MCF 10A (cell line): ENCODE data around the gene TGFB1I1. TPM values are rescaled to one million over a fixed set of nuclear protein-coding genes. Genes with fewer than 3 reads are reported as not detected.

Experiments used
- BruUV-seq: library from RNA; stranded (reverse); fragments of 400-500 nt; replicated peaks from 2 replicates; lab custom pipeline; 2021; lab: Mats Ljungman, UMichigan
- CTCF ChIA-PET: fragments of 300-600 bp; sonication (Branson Sonifier 250); formaldehyde crosslinking; extraction: SDS; loops from one replicate; lab custom pipeline; 2021; ENCODE audit warnings: antibody characterized with exemption, inconsistent platforms; lab: Yijun Ruan, JAX
- POLR2A ChIA-PET: fragments of 300-600, 350-650 bp; sonication (Branson Sonifier 250); formaldehyde crosslinking; extraction: SDS; loops from one replicate; lab custom pipeline; 2020; ENCODE audit warnings: antibody characterized with exemption, inconsistent platforms; lab: Yijun Ruan, JAX
- DNase-seq: peaks from one replicate; pipeline ENCODE4 v3.0.0-alpha.2; 2018; ENCODE audit not compliant: unreplicated experiment
- H3K27ac Mint-ChIP-seq: one replicate; pipeline ENCODE4 v1.8.0; 2022; ENCODE audit warnings: mild to moderate bottlenecking, low read depth, mixed read lengths; ENCODE audit not compliant: unreplicated experiment
- H3K27me3 Mint-ChIP-seq: one replicate; pipeline ENCODE4 v1.8.0; 2022; ENCODE audit warnings: mixed read lengths; ENCODE audit not compliant: insufficient read depth, unreplicated experiment
- H3K36me3 Mint-ChIP-seq: one replicate; pipeline ENCODE4 v1.8.0; 2022; ENCODE audit warnings: mild to moderate bottlenecking, moderate library complexity, mixed read lengths; ENCODE audit not compliant: insufficient read depth, unreplicated experiment
- H3K4me1 Mint-ChIP-seq: one replicate; pipeline ENCODE4 v1.8.0; 2022; ENCODE audit warnings: mixed read lengths; ENCODE audit not compliant: insufficient read depth, unreplicated experiment
- H3K4me3 Mint-ChIP-seq: one replicate; pipeline ENCODE4 v1.8.0; 2022; ENCODE audit warnings: mild to moderate bottlenecking, moderate library complexity, mixed read lengths; ENCODE audit not compliant: unreplicated experiment
- H3K9me3 Mint-ChIP-seq: one replicate; pipeline ENCODE4 v1.8.0; 2022; ENCODE audit warnings: mixed read lengths; ENCODE audit not compliant: unreplicated experiment
- CTCF ChIP-seq: fragments of 200-600 bp; IDR thresholded peaks from one replicate; pipeline ENCODE4 v1.8.0; 2022; ENCODE audit warnings: antibody characterized with exemption, mild to moderate bottlenecking; ENCODE audit not compliant: unreplicated experiment
- intact Hi-C: fragments of 100-400 bp; cut with micrococcal nuclease; formaldehyde crosslinking; loops from 2 replicates; pipeline ENCODE4 v1.14.1; 2022
- total RNA-seq: library from RNA; stranded (reverse); gene quantifications from 2 replicates; pipeline ENCODE4 v1.2.3, GENCODE V29; 2022

TGFB1I1 gene
- total RNA-seq, 1 experiment from 2014 or later: 14.7 TPM

GRCh38 chr16:31505483-31505882 lies 33.5 kb downstream of the TGFB1I1 start:
- no peak overlapping the region for H3K27ac Mint-ChIP-seq
- CTCF ChIA-PET: interaction anchor here (0.6 kb wide), 1 partner anchor 360 kb away, joined by 7 read pairs; no protein-coding TSS in a partner anchor

GRCh38 chr16:31507617-31507928 lies 35.6 kb downstream of the TGFB1I1 start:
- intact Hi-C loops: loop anchor here (5.0 kb wide), 1 partner anchor 365 kb away; the partner anchor contains the start of gene ZNF267
- H3K36me3 Mint-ChIP-seq: peaks cover 7% of the 10 kb centered on the region
- ChIA-PET POLR2A (interaction anchor here (0.6 to 3.8 kb wide), 23 partner anchors 8 to 370 kb away, joined by 3 to 40 read pairs (median 4); partner anchors contain the start of genes ARMC5, FUS and ZNF267), CTCF (interaction anchor here (0.6 to 2.3 kb wide), 6 partner anchors 21 to 411 kb away, joined by 3 to 12 read pairs (median 4); partner anchors contain the start of gene TGFB1I1)
- peak overlapping the region; percentile 98 for H3K27ac Mint-ChIP-seq
- no peaks in the 10 kb centered on the region for H3K27me3 Mint-ChIP-seq
- DNase-seq: no peak
- TF ChIP-seq CTCF: no peak
- BruUV-seq: no TSS peak
- H3K9me3 Mint-ChIP-seq: no peaks in the 10 kb centered on the region
- H3K4me3 Mint-ChIP-seq: peak overlapping the region; percentile 88
- H3K4me1 Mint-ChIP-seq: peaks cover 17% of the 10 kb centered on the region

More at GRCh38 chr16:31505483-31505882, 33.5 kb downstream of the TGFB1I1 start:
- Mint-ChIP-seq H3K27me3 (no peaks in the 10 kb centered on the region), H3K4me1 (peaks cover 14% of the 10 kb centered on the region), H3K9me3 (no peaks in the 10 kb centered on the region), H3K4me3 (no peak overlapping the region), H3K36me3 (peaks cover 13% of the 10 kb centered on the region)
- no peak for TF ChIP-seq CTCF
- POLR2A ChIA-PET: no interaction called here
- no TSS peak for BruUV-seq
- intact Hi-C loops: loop anchor here (5.0 kb wide), 1 partner anchor 367 kb away; the partner anchor contains the start of gene ZNF267
- no peak for DNase-seq

- no peak for TF ChIP-seq CTCF
- peaks cover 22% of the 10 kb centered on the region for H3K4me1 Mint-ChIP-seq
- ChIA-PET CTCF (interaction anchor here (0.6 to 2.3 kb wide), 5 partner anchors 21 to 412 kb away, joined by 3 to 12 read pairs (median 3); no protein-coding TSS in a partner anchor), POLR2A (interaction anchor here (0.6 to 3.8 kb wide), 24 partner anchors 9 to 369 kb away, joined by 3 to 40 read pairs (median 4); partner anchors contain the start of genes ARMC5 and ZNF267)
- peak within 1 kb of the TSS; percentile 88 for H3K4me3 Mint-ChIP-seq
- H3K9me3 Mint-ChIP-seq: no peaks in the 10 kb centered on the region
- BruUV-seq: TSS peak; percentile 57
- peak within 1 kb of the TSS; percentile 98 for H3K27ac Mint-ChIP-seq
- no peaks in the 10 kb centered on the region for H3K27me3 Mint-ChIP-seq
- peak; percentile 84 for DNase-seq
- intact Hi-C loops: loop anchor here (2.0 to 5.0 kb wide), 2 partner anchors 207 to 364 kb away; partner anchors contain the start of gene ZNF267
- peaks cover 7% of the 10 kb centered on the region for H3K36me3 Mint-ChIP-seq
Observed at GRCh38 chr16:31507929-31508705, 36.2 kb downstream of the TGFB1I1 start, which contains the start of gene RUSF1. RUSF1 (minus strand) TSS chr16:31508391; CDS start chr16:31508373, 18 bp downstream.

- CTCF ChIA-PET: interaction anchor here (0.6 to 2.3 kb wide), 2 partner anchors 35 to 48 kb away, joined by 3 to 12 read pairs; no protein-coding TSS in a partner anchor
- Mint-ChIP-seq H3K27me3 (no peaks in the 10 kb centered on the region), H3K4me3 (peak overlapping the region; percentile 88), H3K9me3 (no peaks in the 10 kb centered on the region), H3K36me3 (peaks cover 7% of the 10 kb centered on the region), H3K4me1 (peaks cover 22% of the 10 kb centered on the region), H3K27ac (peak overlapping the region; percentile 98)
- peak; percentile 18 for DNase-seq
- BruUV-seq: TSS peak; percentile 77
- intact Hi-C loops: loop anchor here (2.0 to 5.0 kb wide), 2 partner anchors 206 to 364 kb away; partner anchors contain the start of gene ZNF267
- POLR2A ChIA-PET: interaction anchor here (0.6 to 3.8 kb wide), 16 partner anchors 9 to 368 kb away, joined by 3 to 40 read pairs (median 6); partner anchors contain the start of genes ARMC5 and ZNF267
- no peak for TF ChIP-seq CTCF
Observed at GRCh38 chr16:31508706-31509195, 36.8 kb downstream of the TGFB1I1 start.
